PFSK-1 (cell line): ENCODE measurements around the gene PTCH2.

Source experiments
- FOXP2 ChIP-seq: optimal IDR thresholded peaks from 2 replicates; pipeline ENCODE3; 2011; ENCODE audit warnings: borderline replicate concordance, control low read depth, inconsistent platforms; ENCODE audit not compliant: insufficient read depth; ENCODE audit errors: extremely low read length, extremely low read depth
- POLR2AphosphoS5 ChIP-seq: IDR thresholded peaks from 2 replicates; pipeline ENCODE4 v1.6.1; 2012; ENCODE audit warnings: low read depth, mild to moderate bottlenecking, control low read depth, low read length, moderate library complexity
- REST ChIP-seq, 2 experiments: IDR thresholded peaks; 2 replicates each; pipeline versions ENCODE4 v1.6.1 to v1.8.0; 2011 to 2012; ENCODE audit warnings: low read depth in 2 of 2, low read length in 2 of 2, control low read depth in 1 of 2, inconsistent platforms in 1 of 2, mild to moderate bottlenecking in 1 of 2, moderate library complexity in 1 of 2; ENCODE audit not compliant: insufficient read depth in 1 of 2
- SIN3A ChIP-seq: IDR thresholded peaks from 2 replicates; pipeline ENCODE4 v1.6.1; 2012; ENCODE audit warnings: mild to moderate bottlenecking, low read length, moderate library complexity, borderline replicate concordance; ENCODE audit not compliant: insufficient read depth
- TAF1 ChIP-seq: IDR thresholded peaks from 2 replicates; pipeline ENCODE4 v1.6.1; 2012; ENCODE audit warnings: low read length, control low read depth, borderline replicate concordance; ENCODE audit not compliant: insufficient read depth

The PTCH2 gene

GRCh38 chr1:44820328-44821239 is 22.5 kb downstream of the PTCH2 start:
- TF ChIP-seq SIN3A (no peak), FOXP2 (no peak), REST (IDR thresholded peaks at IDR 0.05; ENCODE audit: insufficient read depth in 1 of 2, low read depth in 2 of 2, low read length in 2 of 2) (no peak), POLR2AphosphoS5 (no peak), TAF1 (no peak)

GRCh38 chr1:44819608-44820327 is 23.3 kb downstream of the PTCH2 start:
- TF ChIP-seq REST (IDR thresholded peaks at IDR 0.05; ENCODE audit: insufficient read depth in 1 of 2, low read depth in 2 of 2, low read length in 2 of 2) (no peak), TAF1 (peak; percentile 55; the same call in 1 of the 2 replicates), SIN3A (peak; percentile 76; the same call in 1 of the 2 replicates), POLR2AphosphoS5 (peak; percentile 98), FOXP2 (no peak)

GRCh38 chr1:44819196-44819607 is 23.9 kb downstream of the PTCH2 start:
- no peak for TF ChIP-seq POLR2AphosphoS5
- no peak for TF ChIP-seq FOXP2
- TF ChIP-seq REST (IDR thresholded peaks at IDR 0.05; ENCODE audit: insufficient read depth in 1 of 2, low read depth in 2 of 2, low read length in 2 of 2) = no peak
- TF ChIP-seq SIN3A = no peak
- TF ChIP-seq TAF1 = no peak

DNA sequence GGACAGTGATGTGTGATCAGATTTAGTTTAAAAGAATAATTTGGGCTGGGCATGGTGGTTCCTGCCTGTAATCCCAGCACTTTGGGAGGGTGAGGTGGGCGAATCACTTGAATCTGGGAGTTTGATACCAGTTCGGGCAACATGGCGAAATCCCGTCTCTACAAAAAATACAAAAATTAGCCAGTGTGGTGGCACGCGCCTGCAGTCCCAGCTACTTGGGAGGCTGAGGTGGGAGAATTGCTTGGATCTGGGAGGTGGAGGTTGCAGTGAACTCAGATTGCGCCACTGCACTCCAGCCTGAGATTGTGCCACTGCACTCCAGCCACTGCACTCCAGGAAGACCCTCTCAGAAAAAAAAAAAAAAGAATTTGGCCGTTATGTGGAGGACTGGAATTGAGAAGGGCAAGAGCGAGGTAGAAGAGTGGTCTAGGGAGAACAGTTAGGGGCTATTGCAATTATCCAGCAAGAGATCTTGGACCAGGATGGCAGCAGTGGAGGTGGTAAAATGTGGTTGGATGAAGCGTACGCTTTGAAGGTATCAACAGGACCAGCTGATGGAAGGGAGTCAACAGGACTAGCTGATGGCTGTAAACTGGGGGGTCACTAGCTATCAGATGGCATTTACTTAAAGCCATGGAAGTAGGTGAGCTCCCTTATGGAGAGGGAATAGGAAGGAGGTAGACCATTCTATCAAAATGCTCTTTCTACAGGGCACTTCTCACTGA is 25.1 kb downstream of the PTCH2 start:
- TF ChIP-seq REST (IDR thresholded peaks at IDR 0.05; ENCODE audit: insufficient read depth in 1 of 2, low read depth in 2 of 2, low read length in 2 of 2) = no peak
- TF ChIP-seq SIN3A = no peak
- TF ChIP-seq FOXP2 = no peak
- TF ChIP-seq TAF1 = no peak
- TF ChIP-seq POLR2AphosphoS5 = no peak
